Gastrocnemius medialis (tissue), 4 donors: ENCODE results near the gene LRRC4. TPM values are rescaled to one million over a fixed set of nuclear protein-coding genes. Genes with fewer than 3 reads are reported as not detected.

Experiments used
- ATAC-seq, 2 donors: fragments of 150-250 bp; one replicate each; pipeline ENCODE4 v1.9.1; 2016
- DNase-seq, 2 donors: peaks; one replicate each; pipeline ENCODE4 v3.0.0-alpha.2; 2019
- H3K27ac ChIP-seq, 4 donors: fragments of 200-600 bp; sonication (generic); 1 replicate in 1 of 4; 2 replicates in 3 of 4; pipeline ENCODE4 v1.5.1; 2016 to 2018; ENCODE audit warnings: mild to moderate bottlenecking in 2 of 4, moderate library complexity in 1 of 4
- H3K27me3 ChIP-seq, 3 donors: fragments of 200-600 bp; sonication (generic) in 2 of 3; 1 replicate in 1 of 3; 2 replicates in 2 of 3; pipeline versions ENCODE4 v1.5.1 to v1.6.0; 2016 to 2019; ENCODE audit warnings: mild to moderate bottlenecking in 1 of 3, moderate library complexity in 1 of 3
- H3K36me3 ChIP-seq, 2 donors: fragments of 200-600 bp; sonication (generic) in 1 of 2; one replicate each; pipeline ENCODE4 v1.5.1; 2017 to 2018
- H3K4me1 ChIP-seq, 2 donors: fragments of 200-600 bp; sonication (generic) in 1 of 2; one replicate each; pipeline ENCODE4 v1.5.1; 2016 to 2017; ENCODE audit warnings: mild to moderate bottlenecking in 2 of 2
- H3K4me3 ChIP-seq, 4 donors: fragments of 200-600 bp; sonication (generic) in 3 of 4; 1 replicate in 1 of 4; 2 replicates in 3 of 4; pipeline ENCODE4 v1.5.1; 2016 to 2019; ENCODE audit warnings: mild to moderate bottlenecking in 2 of 4
- H3K9me3 ChIP-seq, 3 donors: fragments of 200-600 bp; sonication (generic) in 2 of 3; 1 replicate in 1 of 3; 2 replicates in 2 of 3; pipeline ENCODE4 v1.5.1; 2016 to 2019
- POLR2A ChIP-seq, 2 donors: fragments of 450-650 bp; IDR thresholded peaks; one replicate each; pipeline ENCODE4 v1.6.1; 2017; ENCODE audit warnings: antibody characterized with exemption in 2 of 2, mild to moderate bottlenecking in 2 of 2, moderate library complexity in 2 of 2
- in situ Hi-C, 4 donors: fragments of 200-750 bp; cut with MboI; loops; one replicate each; pipeline versions ENCODE4 v1.15.0 to v1.8.0; 2017; ENCODE audit warnings: low sequenced_read_pairs in 4 of 4
- intact Hi-C: fragments of 100-400 bp; cut with DNase I; formaldehyde crosslinking; loops from one replicate; pipeline ENCODE4 v1.15.1; 2023; ENCODE audit warnings: low total_unique reads
- total RNA-seq, 4 donors: library from RNA; depleted of rRNA; stranded (reverse); fragments of >200 nt; gene quantifications; one replicate each; pipeline versions ENCODE4 v1.1.0 to v1.2.3, GENCODE V29; 2016
- TF ChIP-seq, protein P1 (sequence below), 5 experiments: fragments of 450-650 bp in 3 of 5; fragments of 200-600 bp in 2 of 5; sonication (generic) in 2 of 5; IDR thresholded peaks in 4 of 5; conservative IDR thresholded peaks in 1 of 5; 1 replicate in 4 of 5; 2 replicates in 1 of 5; pipeline ENCODE4 v1.5.1; 2016 to 2019; ENCODE audit warnings: antibody characterized with exemption in 5 of 5, mild to moderate bottlenecking in 3 of 5, moderate library complexity in 3 of 5

LRRC4 gene
- total RNA-seq, 4 donors from 2014 or later = 0.29 to 4.3 (median 0.96) TPM

DNA sequence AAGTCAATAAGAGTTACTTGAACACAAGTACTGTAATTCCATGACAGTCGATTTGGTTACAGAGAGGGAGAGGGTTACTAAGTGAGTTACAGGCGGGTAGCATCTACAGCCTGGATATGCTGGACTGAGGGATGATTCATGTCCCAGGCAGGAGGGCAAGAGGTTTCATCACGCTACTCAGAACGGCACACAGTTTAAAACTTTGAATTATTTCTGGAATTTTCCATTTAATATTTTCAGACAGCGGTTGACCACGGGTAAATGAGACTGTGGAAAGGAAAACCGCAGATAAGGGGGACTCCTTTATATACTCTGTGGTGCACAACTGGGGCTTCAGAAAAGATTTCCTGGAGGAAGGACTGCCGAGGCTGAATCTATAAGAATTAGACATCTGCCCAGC is 25.7 kb upstream of the LRRC4 start:
- ATAC-seq = no peak
- intact Hi-C loops (no loop called here), in situ Hi-C loops (no loop called here)

DNA sequence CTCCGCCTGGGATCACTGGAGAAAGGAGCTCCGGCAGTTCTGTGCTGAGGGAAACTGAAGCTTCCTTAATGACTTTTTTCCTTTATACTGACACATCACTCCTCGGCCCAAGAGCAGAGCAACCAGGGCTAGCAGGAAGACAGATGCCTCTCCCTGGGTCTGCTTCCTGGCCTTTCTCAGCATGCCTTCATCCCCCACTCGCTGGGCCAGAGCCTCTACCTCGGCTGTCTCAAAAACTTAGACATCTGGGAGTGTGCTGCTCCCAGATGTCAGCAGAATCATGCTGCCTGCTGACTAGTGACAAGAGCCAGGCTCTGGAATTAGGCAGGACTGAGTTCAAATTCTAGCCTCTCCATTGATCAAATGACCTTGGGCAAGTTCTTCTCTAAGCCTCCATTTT is 24.4 kb upstream of the LRRC4 start:
- no peaks in the 10 kb centered on the region for H3K4me1 ChIP-seq
- no peaks in the 10 kb centered on the region for H3K27me3 ChIP-seq
- ATAC-seq (no peak), DNase-seq (no peak)
- intact Hi-C loops = no loop called here
- H3K4me3 ChIP-seq = no peak overlapping the region
- no peak overlapping the region for H3K27ac ChIP-seq
- no peaks in the 10 kb centered on the region for H3K9me3 ChIP-seq
- TF ChIP-seq, protein P1, sequence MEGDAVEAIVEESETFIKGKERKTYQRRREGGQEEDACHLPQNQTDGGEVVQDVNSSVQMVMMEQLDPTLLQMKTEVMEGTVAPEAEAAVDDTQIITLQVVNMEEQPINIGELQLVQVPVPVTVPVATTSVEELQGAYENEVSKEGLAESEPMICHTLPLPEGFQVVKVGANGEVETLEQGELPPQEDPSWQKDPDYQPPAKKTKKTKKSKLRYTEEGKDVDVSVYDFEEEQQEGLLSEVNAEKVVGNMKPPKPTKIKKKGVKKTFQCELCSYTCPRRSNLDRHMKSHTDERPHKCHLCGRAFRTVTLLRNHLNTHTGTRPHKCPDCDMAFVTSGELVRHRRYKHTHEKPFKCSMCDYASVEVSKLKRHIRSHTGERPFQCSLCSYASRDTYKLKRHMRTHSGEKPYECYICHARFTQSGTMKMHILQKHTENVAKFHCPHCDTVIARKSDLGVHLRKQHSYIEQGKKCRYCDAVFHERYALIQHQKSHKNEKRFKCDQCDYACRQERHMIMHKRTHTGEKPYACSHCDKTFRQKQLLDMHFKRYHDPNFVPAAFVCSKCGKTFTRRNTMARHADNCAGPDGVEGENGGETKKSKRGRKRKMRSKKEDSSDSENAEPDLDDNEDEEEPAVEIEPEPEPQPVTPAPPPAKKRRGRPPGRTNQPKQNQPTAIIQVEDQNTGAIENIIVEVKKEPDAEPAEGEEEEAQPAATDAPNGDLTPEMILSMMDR (IDR thresholded peaks at IDR 0.05 in 4 of 5, conservative IDR thresholded peaks at IDR 0.05 in 1 of 5) = no peak
- no peaks in the 10 kb centered on the region for H3K36me3 ChIP-seq
- in situ Hi-C loops = no loop called here

More for the DNA sequence above, 25.7 kb upstream of the LRRC4 start:
- no peaks in the 10 kb centered on the region for H3K36me3 ChIP-seq
- H3K4me3 ChIP-seq = no peak overlapping the region
- no peak for DNase-seq
- no peaks in the 10 kb centered on the region for H3K27me3 ChIP-seq
- TF ChIP-seq, protein P1 (IDR thresholded peaks at IDR 0.05 in 4 of 5, conservative IDR thresholded peaks at IDR 0.05 in 1 of 5) = no peak
- no peak for TF ChIP-seq POLR2A (IDR thresholded peaks at IDR 0.05)
- H3K27ac ChIP-seq = no peak overlapping the region
- H3K9me3 ChIP-seq = no peaks in the 10 kb centered on the region
- H3K4me1 ChIP-seq = no peaks in the 10 kb centered on the region

DNA sequence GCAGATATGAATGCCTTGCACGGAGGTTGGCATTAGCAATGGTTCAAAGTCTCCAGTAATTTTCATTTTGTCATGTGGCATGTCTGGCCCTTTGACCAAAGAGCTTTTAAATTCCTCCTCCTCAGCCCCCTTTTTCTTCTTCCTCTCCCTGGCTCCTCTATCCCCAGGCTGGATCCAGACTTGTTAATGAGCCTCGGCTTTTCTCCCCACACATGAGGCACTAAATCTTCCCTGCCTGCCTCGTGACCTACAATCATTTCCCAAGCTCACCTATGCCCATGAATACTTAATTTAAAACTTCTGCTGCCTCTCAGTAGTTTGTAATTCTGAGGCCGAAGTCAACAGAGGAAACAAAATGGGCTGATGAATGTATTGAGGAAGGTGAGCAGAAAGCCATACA is 23.3 kb upstream of the LRRC4 start:
- in situ Hi-C loops (no loop called here), intact Hi-C loops (no loop called here)
- no peak for TF ChIP-seq POLR2A (IDR thresholded peaks at IDR 0.05)
- TF ChIP-seq, protein P1 (IDR thresholded peaks at IDR 0.05 in 4 of 5, conservative IDR thresholded peaks at IDR 0.05 in 1 of 5) = no peak
- no peaks in the 10 kb centered on the region for H3K4me1 ChIP-seq
- H3K9me3 ChIP-seq = no peaks in the 10 kb centered on the region
- H3K4me3 ChIP-seq = no peak overlapping the region
- no peak overlapping the region for H3K27ac ChIP-seq
- H3K36me3 ChIP-seq = no peaks in the 10 kb centered on the region
- DNase-seq (no peak), ATAC-seq (no peak)
- H3K27me3 ChIP-seq = no peaks in the 10 kb centered on the region

DNA sequence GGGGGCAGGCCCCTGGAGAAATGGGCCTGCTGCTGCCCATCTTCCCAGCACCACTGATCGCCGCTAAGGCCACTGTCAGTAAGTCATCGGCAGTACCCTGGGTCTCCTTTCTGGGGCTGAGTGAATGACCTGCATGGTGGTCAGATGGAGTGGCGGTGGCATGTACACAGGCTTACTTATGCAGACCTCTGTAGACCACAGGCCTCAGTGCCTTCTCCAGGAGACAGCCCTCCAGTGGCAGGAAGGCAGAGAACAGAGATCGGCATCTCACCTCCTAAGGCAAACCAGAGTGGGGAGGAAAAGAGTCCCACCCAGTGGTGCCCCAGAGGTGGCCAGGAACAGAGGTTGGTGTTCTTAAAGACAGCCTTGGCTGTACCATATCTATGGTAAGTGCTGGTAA is 22.8 kb upstream of the LRRC4 start:
- intact Hi-C loops (no loop called here), in situ Hi-C loops (no loop called here)
- TF ChIP-seq POLR2A (IDR thresholded peaks at IDR 0.05) = no peak
- TF ChIP-seq, protein P1 (IDR thresholded peaks at IDR 0.05 in 4 of 5, conservative IDR thresholded peaks at IDR 0.05 in 1 of 5) = no peak
- no peaks in the 10 kb centered on the region for H3K27me3 ChIP-seq
- DNase-seq (no peak), ATAC-seq (no peak)
- H3K36me3 ChIP-seq = no peaks in the 10 kb centered on the region
- H3K27ac ChIP-seq = no peak overlapping the region
- no peaks in the 10 kb centered on the region for H3K4me1 ChIP-seq
- H3K9me3 ChIP-seq = no peaks in the 10 kb centered on the region
- no peak overlapping the region for H3K4me3 ChIP-seq

DNA sequence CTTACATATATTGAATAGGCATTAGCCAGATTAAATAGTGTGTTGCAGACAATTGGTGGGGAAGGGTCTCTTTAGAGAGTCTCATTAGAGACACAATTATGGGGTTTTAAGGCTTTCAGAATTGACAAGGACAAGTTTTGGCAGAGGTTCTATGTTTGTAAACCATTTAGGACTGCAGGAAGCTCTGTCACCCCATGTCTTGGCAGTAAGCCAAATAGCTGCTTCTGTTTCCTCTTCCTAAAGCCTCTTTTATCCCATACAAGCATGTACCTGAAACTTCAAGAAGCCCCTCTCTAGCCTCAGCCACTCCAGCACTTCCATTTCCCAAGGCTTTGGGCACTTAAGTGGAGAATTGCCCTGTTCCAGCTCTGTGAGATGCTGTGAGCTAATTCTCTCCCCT is 21.8 kb upstream of the LRRC4 start:
- ATAC-seq = no peak
- Histone ChIP-seq H3K4me1 (no peaks in the 10 kb centered on the region), H3K27me3 (no peaks in the 10 kb centered on the region), H3K9me3 (no peaks in the 10 kb centered on the region), H3K27ac (no peak overlapping the region), H3K4me3 (no peak overlapping the region), H3K36me3 (no peaks in the 10 kb centered on the region)
- in situ Hi-C loops (no loop called here), intact Hi-C loops (no loop called here)
- no peak for TF ChIP-seq POLR2A (IDR thresholded peaks at IDR 0.05)
- TF ChIP-seq, protein P1 (IDR thresholded peaks at IDR 0.05 in 4 of 5, conservative IDR thresholded peaks at IDR 0.05 in 1 of 5) = no peak
- DNase-seq = no peak
